ENCODE measurements around the gene CLCN7. TPM values are rescaled to one million over a fixed set of nuclear protein-coding genes. Genes with fewer than 3 reads are reported as not detected.

CLCN7 gene
- total and polyA plus RNA-seq, 9 of the 15 experiments (the other 6 are each of a cell fraction or from before 2014, with no cell fraction given): 0.06 to 126 (median 18.7) TPM

DNA sequence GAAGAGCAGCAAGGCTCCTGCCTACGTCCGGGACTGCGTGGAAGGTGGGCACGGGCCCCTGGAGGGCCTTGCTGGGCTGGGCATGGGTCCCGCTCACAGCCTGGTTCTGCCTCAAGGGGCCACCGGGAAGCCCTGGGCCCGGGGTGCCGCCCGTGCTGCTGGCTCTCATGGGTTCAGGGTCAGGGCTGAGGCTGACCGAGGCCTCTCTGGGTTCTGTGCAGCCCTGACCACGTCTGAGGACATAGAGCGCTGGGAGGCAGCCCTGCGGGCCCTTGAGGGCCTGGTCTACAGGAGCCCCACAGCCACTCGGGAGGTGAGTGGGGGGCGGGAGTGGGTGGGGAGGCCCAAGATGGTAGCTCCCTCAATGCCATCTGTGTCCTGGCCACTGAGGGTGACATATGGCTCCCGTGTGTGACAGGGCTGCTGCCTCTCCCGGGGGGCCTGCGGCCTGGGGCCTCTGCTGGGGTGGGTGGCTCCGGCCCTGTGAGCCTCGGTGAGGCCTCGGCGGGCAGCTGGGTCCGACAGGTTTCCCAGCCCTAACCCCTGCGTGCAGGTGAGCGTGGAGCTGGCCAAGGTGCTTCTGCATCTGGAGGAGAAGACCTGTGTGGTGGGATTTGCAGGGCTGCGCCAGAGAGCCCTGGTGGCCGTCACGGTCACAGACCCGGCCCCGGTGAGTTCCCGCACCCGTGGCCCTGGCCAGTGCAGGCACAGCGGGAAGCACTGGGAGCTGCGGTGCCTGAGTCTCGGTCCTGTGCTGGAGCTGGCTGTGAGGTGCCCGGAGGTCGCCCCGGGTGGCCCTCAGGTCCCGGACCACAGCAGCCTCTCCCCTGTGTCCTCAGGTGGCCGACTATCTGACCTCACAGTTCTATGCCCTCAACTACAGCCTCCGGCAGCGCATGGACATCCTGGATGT, 27.5 kb upstream of the CLCN7 start:
- CTCF ChIA-PET (ENCODE audit: low intra/inter-chr PET ratio): no interaction called here
- Histone ChIP-seq H2AFZ (ENCODE audit: low read depth, low read length) (no peak overlapping the region), H3K27me3 (ENCODE audit: control insufficient read depth in 2 of 2, insufficient read depth in 2 of 2, low read length in 2 of 2) (no peaks in the 10 kb centered on the region), H3K9ac (ENCODE audit: insufficient read depth in 1 of 2, low read depth in 2 of 2, low read length in 2 of 2) (peak overlapping the region in 1 of 2 experiments; percentile 17; a peak in 1 of 4 replicates), H3K27ac (ENCODE audit: extremely low read depth, low read depth, low read length) (no peak overlapping the region), H3K4me3 (no peak overlapping the region), H3K79me2 (ENCODE audit: control insufficient read depth, insufficient read depth, low read length) (no peaks in the 10 kb centered on the region), H4K20me1 (replicated peaks; ENCODE audit: control insufficient read depth, insufficient read depth, low read length) (no peaks in the 10 kb centered on the region), H3K9me1 (ENCODE audit: control insufficient read depth, insufficient read depth, low read length) (no peaks in the 10 kb centered on the region), H3K36me3 (ENCODE audit: control insufficient read depth, insufficient read depth, low read length) (peaks cover 85% of the 10 kb centered on the region; the same call in 2 of the 3 replicates), H3K4me2 (ENCODE audit: insufficient read depth, low read length) (no peak overlapping the region), H3K9me3 (replicated peaks; ENCODE audit: control insufficient read depth, insufficient read depth, low read depth, low read length) (no peaks in the 10 kb centered on the region), H3K4me1 (replicated peaks in 1 of 2; ENCODE audit: control insufficient read depth in 2 of 2, insufficient read depth in 2 of 2, low read length in 2 of 2) (peaks cover 0 to 33% of the 10 kb centered on the region in 2 experiments; a peak in 2 of 5 replicates)
- intact Hi-C loops (cut with micrococcal nuclease): no loop called here
- POLR2A ChIA-PET: interaction anchor here (0.9 kb wide), 1 partner anchor 9 kb away, joined by 3 read pairs; no protein-coding TSS in a partner anchor
- in situ Hi-C loops (cut with MboI): no loop called here
- ATAC-seq (no peak), FAIRE-seq (no peak), DNase-seq (ENCODE audit: extremely low read depth in 1 of 4, low spot score in 3 of 4) (no peak)
- WGBS (ENCODE audit: insufficient coverage, low coverage, missing lambda C conversion rate): 98% methylated on average over 20 of the region's 42 CpGs
- BruUV-seq (replicated peaks): no TSS peak
- TF ChIP-seq, protein P1, sequence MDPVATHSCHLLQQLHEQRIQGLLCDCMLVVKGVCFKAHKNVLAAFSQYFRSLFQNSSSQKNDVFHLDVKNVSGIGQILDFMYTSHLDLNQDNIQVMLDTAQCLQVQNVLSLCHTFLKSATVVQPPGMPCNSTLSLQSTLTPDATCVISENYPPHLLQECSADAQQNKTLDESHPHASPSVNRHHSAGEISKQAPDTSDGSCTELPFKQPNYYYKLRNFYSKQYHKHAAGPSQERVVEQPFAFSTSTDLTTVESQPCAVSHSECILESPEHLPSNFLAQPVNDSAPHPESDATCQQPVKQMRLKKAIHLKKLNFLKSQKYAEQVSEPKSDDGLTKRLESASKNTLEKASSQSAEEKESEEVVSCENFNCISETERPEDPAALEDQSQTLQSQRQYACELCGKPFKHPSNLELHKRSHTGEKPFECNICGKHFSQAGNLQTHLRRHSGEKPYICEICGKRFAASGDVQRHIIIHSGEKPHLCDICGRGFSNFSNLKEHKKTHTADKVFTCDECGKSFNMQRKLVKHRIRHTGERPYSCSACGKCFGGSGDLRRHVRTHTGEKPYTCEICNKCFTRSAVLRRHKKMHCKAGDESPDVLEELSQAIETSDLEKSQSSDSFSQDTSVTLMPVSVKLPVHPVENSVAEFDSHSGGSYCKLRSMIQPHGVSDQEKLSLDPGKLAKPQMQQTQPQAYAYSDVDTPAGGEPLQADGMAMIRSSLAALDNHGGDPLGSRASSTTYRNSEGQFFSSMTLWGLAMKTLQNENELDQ (CRISPR knock-in tag; IDR thresholded peaks at IDR 0.05; ENCODE audit: borderline replicate concordance): no peak
- TF ChIP-seq ZNF197 (CRISPR knock-in tag; IDR thresholded peaks at IDR 0.05; ENCODE audit: low read depth) (no peak), SMAD2 (IDR thresholded peaks at IDR 0.05; ENCODE audit: low read depth, low read length) (no peak), NFRKB (IDR thresholded peaks at IDR 0.05; ENCODE audit: low read depth) (no peak)
- TF ChIP-seq, protein P2, sequence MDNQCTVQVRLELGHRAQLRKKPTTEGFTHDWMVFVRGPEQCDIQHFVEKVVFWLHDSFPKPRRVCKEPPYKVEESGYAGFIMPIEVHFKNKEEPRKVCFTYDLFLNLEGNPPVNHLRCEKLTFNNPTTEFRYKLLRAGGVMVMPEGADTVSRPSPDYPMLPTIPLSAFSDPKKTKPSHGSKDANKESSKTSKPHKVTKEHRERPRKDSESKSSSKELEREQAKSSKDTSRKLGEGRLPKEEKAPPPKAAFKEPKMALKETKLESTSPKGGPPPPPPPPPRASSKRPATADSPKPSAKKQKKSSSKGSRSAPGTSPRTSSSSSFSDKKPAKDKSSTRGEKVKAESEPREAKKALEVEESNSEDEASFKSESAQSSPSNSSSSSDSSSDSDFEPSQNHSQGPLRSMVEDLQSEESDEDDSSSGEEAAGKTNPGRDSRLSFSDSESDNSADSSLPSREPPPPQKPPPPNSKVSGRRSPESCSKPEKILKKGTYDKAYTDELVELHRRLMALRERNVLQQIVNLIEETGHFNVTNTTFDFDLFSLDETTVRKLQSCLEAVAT (IDR thresholded peaks at IDR 0.05): no peak
- TF ChIP-seq, protein P3, sequence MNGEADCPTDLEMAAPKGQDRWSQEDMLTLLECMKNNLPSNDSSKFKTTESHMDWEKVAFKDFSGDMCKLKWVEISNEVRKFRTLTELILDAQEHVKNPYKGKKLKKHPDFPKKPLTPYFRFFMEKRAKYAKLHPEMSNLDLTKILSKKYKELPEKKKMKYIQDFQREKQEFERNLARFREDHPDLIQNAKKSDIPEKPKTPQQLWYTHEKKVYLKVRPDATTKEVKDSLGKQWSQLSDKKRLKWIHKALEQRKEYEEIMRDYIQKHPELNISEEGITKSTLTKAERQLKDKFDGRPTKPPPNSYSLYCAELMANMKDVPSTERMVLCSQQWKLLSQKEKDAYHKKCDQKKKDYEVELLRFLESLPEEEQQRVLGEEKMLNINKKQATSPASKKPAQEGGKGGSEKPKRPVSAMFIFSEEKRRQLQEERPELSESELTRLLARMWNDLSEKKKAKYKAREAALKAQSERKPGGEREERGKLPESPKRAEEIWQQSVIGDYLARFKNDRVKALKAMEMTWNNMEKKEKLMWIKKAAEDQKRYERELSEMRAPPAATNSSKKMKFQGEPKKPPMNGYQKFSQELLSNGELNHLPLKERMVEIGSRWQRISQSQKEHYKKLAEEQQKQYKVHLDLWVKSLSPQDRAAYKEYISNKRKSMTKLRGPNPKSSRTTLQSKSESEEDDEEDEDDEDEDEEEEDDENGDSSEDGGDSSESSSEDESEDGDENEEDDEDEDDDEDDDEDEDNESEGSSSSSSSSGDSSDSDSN (IDR thresholded peaks at IDR 0.05; ENCODE audit: borderline replicate concordance in 1 of 2, low read depth in 2 of 2, low read length in 2 of 2): no peak

Measured in K562 (cell line).